NCI-H1694 treated with DMSO at 0.1 percent for 48 hours (cell line): ENCODE measurements around the gene C1RL.

ENCODE experiments used
- DNase-seq: peaks from one replicate; lab custom pipeline; 2025; lab: John Stamatoyannopoulos, UW

The C1RL gene, protein sequence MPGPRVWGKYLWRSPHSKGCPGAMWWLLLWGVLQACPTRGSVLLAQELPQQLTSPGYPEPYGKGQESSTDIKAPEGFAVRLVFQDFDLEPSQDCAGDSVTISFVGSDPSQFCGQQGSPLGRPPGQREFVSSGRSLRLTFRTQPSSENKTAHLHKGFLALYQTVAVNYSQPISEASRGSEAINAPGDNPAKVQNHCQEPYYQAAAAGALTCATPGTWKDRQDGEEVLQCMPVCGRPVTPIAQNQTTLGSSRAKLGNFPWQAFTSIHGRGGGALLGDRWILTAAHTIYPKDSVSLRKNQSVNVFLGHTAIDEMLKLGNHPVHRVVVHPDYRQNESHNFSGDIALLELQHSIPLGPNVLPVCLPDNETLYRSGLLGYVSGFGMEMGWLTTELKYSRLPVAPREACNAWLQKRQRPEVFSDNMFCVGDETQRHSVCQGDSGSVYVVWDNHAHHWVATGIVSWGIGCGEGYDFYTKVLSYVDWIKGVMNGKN

DNA sequence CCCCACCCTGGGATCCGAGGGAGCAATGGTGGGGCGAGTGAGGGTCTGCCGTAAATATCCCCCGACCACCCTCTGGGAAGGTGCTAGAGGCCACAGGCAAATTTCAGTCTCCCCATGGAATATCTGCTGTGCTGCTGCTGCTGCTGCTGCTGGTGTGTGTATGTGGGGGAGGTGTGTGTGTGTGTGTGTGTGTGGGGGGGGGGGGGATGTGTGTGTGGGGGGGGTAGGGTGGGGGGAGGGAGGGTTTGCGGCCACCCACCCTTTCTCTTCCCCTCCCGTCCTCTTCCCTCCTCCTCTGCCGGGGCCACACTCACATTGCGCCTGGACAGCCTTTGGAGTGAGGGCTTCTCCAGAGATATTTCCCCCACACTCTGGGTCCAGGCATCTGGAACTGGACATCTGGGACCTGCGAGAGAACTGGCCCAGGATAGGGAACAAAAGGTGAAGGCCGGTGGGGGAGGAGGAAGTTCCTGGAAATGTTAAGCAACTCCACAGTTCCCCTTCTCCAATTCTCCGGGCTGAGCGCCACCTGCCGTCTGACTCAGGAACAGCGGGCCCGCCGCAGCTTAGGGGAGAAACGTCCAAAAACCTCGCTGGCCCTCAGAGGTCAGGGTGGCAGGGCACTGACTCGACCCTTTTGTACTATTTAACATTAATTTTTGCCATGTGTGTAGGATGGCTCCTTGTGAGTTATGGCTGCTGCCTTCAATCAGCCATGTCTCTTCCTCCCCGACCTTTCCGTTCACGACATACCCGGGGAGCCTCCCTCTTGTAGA, at the start of gene C1RL:
Gene C1RL, minus strand, starts transcription at position 419 of the 776 bp plus-strand sequence. Its CDS starts 34 bp downstream, at position 385.
- peak; percentile 50 for DNase-seq

- DNase-seq: no peak
Observed at GRCh38 chr12:7157391-7157790, 48.4 kb upstream of the C1RL start.

DNA sequence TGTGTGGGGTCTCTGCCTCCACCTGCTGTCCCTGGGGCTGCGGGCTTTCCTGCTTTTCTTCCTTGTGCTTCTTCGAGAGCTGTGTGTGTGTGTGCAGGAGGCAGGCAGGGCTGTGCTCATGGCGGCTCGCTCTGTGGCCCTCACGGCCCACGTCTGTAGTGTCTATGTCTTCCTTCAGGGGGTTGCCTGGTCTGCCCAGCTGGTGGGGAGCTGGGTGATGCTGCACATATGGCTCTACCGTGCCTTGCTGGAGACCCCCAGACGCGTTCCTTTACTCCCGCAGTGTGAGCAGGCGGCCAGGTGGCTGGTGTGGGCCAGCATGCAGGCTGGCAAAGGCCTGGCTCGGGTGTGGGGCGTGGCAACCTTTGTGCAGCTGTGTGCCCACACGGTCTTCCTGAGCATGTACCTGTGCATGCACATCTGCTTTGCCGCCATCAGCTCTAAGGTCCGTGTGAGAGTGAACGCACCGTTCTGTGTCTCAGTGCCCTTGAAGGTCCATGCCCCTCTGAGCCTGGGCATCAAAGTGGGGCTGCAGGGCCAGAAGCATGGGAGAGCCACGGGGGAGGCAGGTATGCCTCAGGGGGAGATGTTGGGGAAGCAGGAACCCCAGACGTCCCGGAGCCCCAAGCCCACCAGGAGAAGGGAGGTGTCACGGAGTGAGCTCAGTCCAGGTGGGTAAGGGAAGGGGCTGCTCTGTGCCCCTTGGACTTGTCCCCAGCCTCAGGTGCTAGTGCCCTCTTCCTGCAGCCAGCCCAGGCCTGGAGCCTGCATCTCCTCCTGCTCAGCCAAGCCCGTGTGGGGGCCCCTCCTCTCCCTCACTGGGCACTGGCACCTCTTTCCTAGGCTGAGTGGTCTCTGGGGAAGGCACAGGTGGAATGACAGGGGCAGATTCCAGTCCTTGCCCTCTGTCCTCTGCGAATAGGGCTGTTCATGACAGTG, 47.5 kb upstream of the C1RL start:
- no peak for DNase-seq

- no peak for DNase-seq
Observed at GRCh38 chr12:7155471-7156034, 46.5 kb upstream of the C1RL start.

DNA sequence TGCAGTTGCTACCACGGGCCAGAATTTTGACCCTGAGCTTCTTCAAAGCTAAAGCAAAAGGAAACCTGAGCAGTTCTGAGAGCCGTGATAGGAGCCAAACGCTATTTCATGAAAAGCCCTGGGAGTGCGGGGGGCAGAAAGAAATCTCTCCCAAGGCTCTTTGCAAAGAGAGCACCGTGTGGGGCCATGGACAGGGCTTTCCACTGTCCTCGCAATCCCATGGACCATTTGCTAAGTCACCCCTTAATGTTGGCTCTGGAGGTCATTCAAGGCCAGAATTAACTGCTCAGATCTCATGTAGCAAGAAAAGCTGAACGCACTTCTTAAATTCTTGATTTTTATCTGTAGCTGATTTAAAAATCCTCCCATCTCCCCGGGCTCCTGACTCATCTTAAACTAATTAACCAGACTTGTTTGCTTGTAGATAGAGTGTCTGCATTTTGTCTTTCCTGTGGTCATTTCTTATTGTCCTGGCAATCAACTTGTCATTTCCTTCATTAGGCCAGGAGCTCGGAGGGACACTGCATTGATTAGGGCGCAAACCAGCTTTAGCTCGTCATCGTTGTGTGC, 46.0 kb upstream of the C1RL start:
- DNase-seq: no peak

GRCh38 chr12:7154042-7154441, 45.0 kb upstream of the C1RL start:
- DNase-seq: no peak

DNA sequence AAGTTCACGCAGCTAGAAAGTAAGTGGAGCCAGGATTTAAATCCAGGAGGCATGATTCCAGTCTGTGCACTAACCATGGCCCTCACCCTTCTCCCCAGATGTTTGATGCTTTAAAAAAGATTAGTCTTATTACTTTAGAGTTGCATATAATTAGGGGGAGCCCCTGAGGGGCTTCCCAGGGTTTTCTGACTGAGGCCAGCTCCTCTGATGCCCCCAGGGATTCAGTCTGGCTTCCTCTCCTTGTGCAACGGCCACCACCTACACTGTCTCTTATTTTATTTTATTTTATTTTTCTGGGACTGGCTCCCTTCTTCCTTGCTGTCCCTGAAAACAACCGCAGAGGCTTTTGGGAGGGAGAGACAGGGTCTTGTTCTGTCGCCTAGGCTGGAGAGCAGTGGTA, 43.8 kb upstream of the C1RL start:
- DNase-seq: no peak

DNA sequence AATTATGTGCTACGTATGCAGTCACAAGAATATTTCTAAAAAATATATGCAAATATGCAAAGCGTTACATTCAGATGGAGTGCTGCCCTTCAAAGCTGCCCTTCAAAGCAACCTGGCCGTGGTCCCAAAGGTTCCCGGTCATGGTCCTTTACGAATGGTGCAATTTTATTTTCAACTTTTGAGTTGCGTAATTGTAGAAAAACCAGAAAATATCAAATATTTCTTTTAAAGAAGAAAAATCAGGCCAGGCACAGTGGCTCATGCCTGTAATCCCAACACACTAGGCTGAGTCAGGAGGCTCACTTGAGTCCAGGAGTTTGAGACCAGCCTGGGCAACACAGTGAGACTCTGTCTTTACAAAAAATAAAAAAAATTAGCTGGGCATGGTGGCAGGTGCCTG, 42.5 kb upstream of the C1RL start:
- DNase-seq: no peak

GRCh38 chr12:7150841-7151240, 41.8 kb upstream of the C1RL start:
- DNase-seq: no peak

GRCh38 chr12:7150356-7150755, 41.3 kb upstream of the C1RL start:
- no peak for DNase-seq

DNA sequence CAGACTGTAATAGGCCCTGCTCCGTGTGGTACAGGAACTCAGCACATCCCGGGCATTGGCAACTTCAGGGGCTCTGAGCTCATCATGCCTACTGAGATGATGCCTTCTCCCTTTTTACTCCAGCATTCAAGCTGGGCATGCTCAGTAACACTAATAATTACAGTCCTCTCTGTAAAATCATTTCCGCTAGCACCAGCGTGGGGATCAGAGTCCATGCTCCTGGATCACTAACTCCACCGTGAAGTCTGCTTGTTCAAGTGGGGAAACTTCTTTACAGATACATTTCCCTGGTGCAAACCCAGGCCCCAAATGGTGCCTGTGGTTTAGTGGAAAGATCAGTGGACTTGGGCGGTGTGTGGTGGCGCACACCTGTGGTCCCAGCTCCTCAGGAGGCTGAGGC, 37.9 kb upstream of the C1RL start:
- no peak for DNase-seq

GRCh38 chr12:7146228-7146627, 37.2 kb upstream of the C1RL start:
- DNase-seq: no peak

DNA sequence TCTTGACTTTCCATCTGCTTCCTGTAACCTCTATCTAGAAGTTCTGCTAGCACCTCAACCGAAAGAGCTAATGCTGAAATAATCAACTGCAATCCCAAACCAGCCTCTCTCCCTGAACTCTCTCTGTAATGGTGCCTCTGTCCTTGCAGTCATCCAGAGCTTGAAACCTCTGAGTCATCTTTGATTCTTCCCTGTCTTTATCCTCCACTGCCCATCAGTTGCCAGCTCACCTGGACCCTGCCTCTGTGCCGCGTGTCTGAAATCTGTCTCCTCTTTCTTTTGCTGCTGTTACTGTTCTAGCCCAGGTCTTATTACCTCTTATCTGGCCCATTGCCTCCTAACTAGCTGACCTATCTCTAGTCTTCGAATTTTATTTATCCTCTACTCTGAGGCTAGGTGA, 36.7 kb upstream of the C1RL start:
- no peak for DNase-seq

GRCh38 chr12:7144414-7145120, 35.6 kb upstream of the C1RL start:
- DNase-seq: peak; percentile 70

DNA sequence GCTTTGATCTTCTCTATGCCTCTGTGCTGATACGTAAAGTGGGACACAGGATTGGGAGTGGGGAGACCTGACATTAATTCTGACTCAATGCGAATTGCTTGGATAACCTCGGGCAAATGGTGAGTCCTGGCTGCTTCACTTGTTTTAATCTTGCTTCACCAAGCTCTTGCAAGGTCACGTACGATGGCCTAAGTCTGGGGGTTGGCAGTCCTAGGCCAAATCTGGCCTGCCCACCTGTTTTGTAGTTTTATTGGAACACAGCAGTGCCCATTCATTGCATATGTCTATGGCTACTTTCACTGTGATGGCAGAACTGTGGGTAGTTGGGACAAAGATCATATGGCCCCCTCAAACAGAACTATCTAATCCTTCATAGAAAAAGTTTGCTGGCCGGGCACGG, 34.5 kb upstream of the C1RL start:
- DNase-seq: no peak

- no peak for DNase-seq
Observed at GRCh38 chr12:7142809-7143465, 33.9 kb upstream of the C1RL start.

GRCh38 chr12:7142056-7142644, 33.1 kb upstream of the C1RL start:
- DNase-seq: peak; percentile 25

DNA sequence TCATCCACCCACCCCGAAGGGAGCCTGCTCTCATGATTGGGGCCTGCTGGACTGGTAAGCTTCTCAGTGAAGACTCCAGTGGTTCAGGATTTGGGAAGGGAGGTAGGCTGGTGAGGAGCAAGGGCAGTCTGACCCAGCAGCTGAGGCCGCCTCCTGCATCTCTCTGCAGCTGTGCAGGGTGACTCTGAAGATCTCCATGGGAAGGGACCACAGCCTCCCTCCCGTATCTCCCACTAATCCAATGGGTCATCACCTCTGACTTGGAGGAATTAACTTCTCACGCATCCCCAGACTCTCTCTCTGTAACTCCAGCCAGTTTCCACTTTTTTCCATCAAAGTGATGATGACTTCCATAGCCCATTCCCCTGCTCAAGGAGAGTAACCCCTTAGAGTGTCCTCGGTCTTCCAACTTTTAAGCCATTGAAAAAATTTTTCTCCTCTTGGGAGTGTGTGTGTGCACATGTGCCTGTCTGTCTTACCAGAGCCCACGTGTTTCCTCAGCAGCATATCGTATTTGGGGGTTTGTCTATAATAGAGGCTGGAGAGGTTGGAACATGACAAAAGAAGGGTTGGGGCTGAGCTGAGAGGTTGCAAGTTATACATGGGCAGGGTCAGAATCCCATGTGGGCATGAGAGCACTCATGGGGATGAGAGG, 32.5 kb upstream of the C1RL start:
- no peak for DNase-seq

DNA sequence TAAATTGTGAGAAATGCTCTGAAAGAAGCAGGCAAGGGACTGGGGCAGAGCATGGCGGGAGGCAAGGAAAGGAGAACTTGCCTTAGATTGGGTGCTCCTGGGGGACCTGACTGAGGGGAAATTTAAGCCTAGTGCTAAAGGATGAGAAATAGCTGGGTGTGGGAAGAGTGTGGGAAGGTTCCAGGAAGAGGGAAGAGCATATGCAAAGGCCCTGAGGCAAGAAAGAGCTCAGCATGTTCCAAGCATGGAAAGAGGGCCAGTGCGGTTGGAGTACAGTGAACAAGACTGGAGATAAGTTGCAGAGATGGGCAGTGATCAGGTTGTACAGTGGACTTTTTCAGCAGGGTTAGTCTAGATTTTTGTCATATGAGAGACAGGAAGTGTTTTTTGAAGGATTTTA, 30.2 kb upstream of the C1RL start:
- no peak for DNase-seq
